ENCODE results near the gene BBOX1.

The BBOX1 gene

DNA sequence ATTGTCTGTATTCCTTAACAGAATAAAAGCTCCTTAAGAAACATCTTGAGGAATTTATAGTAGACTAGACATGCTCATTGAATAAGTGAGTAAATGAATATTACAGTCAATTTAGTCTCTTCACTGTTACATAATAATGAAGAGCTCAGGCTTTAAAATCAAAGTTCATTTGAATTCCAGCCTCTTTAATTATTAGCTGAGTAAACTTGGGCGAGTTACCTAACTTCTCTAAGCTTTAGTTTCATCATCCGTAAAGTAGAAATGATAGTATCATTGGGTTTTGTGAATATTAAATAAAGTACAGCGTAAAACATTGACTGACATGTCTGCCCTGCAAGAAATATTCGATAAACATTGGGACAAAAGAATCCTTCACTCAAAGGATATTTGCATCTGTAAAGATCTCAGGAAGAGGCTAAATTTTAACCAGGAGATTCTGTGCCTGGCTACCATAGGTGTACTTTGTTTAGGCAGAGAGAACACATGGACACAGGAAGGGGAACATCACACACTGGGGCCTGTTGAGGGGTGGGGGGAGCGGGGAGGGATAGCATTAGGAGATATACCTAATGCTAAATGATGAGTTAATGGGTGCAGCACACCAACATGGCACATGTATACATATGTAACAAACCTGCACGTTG is 15.2 kb upstream of the BBOX1 start:
- FAIRE-seq (no peak), DNase-seq (ENCODE audit: low spot score) (no peak)

DNA sequence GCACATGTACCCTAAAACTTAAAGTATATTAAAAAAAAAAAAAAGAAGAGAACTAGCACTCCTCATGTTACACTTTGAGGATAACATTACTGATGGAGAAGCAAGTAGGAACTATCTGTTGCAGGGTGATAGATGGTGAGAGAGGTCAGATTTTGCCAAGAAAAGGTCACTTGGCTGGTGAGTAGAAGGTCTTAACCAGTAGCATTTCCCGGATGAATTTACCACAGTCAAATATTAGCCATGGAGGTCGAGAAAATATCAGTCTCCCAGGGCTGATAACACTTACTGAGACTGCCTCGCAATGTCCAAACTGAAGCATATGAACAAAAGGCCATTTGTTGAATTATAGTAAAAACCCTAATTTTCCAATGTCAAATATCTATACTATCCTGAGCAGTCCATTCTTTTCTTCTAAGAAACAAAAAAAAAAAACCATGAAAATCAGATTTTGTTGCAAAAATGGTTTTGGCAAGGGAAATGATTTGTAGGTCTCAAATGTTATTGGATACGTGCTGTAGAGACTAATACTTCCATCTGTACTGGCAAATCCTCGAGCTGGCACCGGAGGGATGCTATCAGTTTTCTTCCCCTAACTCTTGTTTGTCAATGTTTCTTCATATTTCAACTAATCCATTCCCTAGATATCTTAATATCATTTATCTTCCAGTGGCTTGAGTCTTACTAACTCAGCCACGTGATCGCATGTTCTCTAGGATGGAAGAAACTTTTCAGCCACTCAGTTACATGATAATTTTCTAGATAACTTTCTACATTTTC is 14.5 kb upstream of the BBOX1 start:
- FAIRE-seq (no peak), DNase-seq (ENCODE audit: low spot score) (no peak)

DNA sequence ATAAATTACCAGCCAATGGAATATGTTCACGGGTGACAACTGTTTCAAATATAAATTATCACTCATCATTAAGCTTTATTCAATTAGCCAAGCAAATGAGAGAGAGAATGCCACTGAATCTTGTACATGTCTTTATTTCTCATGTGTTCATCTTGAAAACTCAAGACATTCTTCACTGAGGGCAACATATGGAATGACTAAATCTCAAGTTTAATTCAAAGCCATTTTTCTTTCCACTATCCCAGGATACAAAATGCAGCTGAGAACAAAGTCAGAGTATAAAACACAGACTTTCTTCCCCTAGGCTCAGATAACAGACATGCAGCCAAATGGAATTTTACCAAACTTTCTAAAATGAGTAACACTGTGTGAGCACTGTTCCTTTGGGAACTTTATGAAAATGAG is 12.1 kb upstream of the BBOX1 start:
- no peak for DNase-seq (ENCODE audit: low spot score)
- no peak for FAIRE-seq

DNA sequence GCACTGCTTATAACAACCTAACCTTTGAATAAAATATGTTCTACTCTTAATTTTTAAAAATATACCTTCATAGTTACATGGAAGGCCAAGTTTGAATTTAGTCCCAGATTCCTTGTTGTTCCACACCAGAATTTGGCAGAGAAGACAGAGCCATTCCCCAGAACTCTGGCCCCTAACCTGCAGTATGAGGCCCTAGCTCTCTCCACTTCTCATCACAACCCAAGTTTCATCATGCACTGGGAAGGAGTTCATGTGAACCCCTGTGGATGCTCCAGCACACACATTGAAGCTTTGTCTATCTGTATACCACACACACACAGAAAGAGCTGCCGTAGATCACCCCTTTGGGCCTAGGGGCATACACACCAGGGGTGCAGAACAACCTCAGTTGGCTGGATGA is 10.6 kb upstream of the BBOX1 start:
- no peak for FAIRE-seq
- no peak for DNase-seq (ENCODE audit: low spot score)

DNA sequence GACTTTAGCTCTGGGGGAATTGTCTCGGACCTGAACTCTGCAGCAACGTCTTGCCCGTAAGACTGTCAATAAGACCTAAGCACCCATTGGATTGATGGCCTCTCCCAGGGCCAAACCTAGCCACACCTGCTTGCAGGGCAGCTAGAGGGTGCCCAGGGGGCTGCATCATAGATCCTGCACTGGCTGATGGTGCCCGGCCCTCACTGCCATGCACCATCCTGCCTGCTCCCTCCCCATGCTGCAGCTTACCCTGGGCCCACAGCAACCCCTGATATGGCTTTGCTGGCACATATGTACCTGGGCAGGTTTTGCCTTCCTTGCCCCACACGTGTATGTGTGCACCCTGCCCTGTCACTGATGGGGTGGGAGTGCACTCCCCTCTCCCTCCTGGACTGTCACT is 8.9 kb upstream of the BBOX1 start:
- DNase-seq (ENCODE audit: low spot score) (no peak), FAIRE-seq (no peak)

DNA sequence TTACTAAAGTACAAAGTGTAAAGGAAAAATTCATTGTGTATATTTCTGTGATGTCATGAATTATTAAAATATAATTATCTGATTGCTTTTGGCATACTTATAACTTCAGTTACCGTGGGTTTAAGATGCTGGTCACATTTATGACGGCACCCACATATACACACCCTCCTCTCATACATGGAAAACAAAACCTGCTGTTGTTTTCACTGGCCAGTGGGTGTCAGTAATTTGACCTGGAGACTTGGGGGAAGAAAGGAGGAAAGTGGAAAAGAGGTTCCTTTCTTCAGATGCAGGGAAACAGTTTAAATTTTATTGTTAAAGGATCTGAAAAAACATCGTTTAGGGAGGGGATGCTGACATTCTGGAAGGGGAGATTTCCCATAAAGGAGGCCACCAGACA is 742 bp upstream of the BBOX1 start:
- FAIRE-seq, result no peak
- DNase-seq (ENCODE audit: low spot score), result no peak

DNA sequence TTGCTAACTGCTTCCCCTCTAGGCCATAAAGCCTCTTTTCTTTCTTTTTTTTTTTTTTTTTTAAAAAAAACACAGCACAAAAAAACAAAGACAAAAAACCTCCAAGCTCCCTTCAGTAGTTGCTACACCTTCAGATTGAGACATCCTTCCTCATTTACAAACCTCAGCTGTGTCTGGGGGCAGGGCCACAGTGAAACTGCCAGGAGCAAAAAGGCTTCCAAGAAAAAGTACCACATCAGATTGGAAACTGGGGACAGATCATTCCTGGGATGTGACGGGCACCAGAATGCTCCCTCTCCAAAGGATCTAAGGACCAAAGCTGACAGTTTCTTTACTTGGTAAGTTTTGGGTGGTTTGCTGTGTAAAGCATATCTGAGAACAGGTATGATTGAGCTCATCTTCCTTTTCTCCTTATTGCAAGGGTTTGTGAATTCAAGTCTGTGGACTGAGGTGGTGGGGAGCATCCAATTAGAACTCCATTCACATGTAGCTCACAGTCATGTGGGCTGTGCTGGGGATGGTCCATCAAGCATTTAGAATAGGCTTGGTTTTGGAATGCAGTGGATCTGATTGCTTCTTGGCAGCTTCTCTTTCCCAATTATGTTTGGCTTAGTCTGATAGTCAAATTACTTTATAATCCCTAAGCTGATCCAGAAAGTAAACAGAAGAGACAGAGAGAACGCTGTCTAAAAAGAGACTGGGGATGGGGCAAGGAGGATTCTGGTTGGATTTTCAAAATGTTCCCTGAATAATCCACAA is 705 bp downstream of the BBOX1 start:
- FAIRE-seq (no peak), DNase-seq (ENCODE audit: low spot score) (no peak)

DNA sequence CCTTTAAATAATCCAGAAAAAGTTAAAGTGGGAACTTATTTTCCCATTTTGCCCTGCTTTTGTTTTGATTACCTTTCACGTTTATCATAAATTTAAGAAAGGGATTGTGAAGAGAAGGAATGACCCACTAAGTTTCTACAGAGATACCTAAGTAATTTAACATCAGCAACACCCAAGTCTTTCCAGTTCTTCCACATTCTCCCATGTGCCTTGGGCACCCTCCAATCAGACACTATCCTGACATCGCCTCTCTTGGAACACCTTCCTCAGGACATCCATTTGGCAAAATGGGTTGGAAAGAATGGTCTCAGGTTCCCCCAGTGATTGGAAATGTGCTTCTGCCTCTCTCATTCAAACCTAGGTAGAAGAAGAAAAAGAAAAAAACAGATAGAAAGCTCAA is 6.3 kb downstream of the BBOX1 start:
- no peak for FAIRE-seq
- DNase-seq (ENCODE audit: low spot score), result no peak

DNA sequence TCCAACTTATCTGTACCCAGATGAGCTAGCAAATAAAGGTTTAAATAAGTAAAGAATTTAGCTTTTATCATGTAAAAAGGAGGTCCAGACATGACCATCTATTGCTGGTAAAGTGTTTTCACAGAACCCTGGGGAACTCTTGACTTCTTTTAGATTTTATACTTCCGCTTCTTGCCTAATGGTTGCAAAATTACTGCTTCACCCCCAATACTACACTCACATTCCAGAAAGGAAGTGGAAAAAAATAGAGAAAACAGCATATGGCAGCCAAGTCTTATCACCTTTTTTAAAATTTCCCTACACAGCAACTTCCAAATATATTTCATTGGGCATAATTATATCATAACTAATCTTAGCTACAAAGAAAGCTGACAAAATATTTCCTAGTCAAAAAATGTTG is 12.1 kb downstream of the BBOX1 start:
- DNase-seq (ENCODE audit: low spot score) (no peak), FAIRE-seq (no peak)

DNA sequence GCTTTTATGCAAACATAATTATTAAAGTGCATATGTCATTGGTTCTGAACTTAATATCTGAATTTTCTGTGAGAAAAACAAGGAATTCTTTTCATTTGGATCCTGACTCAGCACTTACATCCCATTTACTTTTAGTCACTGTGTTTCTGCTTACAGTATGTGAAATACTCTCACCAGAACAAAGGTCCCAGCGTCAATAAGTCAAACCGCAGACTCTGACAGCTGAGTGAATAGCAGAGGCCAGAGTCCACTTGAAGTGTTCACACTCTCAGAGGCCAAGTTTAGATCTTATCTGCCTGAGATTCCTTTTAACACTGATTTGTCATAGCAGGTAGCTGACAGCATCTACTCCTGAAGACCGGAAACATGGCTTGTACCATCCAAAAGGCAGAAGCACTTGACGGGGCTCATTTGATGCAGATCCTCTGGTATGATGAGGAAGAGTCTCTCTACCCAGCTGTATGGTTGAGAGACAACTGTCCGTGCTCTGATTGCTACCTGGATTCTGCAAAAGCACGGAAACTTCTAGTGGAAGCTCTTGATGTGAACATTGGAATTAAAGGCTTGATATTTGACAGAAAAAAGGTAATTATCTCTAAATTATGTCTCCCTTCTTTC is 14.6 kb downstream of the BBOX1 start:
- DNase-seq (ENCODE audit: low spot score) (peak; percentile 26), FAIRE-seq (no peak)

DNA sequence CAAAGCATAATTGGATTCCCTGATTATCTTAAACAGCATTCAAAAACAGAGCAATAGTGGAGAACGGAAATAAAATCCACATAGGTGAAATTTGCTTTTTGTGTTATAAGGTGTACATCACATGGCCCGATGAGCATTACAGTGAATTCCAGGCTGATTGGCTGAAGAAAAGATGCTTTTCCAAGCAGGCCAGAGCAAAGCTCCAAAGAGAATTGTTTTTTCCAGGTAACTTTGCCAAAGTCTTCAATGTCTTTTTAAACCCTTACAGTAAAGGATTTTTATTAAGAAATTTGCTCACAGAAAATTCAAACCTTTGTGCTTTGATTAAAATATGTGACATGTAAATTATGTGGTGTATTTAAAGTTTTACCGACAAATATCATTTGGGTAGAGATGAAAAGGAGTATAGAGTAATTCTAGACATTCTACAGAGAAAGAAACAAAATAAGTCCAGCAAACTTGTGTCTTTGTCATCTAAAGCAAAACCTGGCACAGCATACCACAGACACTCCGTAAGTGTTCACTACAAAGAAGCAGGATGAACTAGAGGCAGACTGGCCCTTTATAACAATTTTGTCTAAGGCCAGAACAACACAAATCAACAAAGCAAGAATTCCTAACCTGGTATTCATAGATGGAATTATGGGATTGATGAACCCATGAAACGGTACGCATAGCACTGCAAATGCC is 16.6 kb downstream of the BBOX1 start:
- DNase-seq (ENCODE audit: low spot score), result no peak
- FAIRE-seq, result no peak

DNA sequence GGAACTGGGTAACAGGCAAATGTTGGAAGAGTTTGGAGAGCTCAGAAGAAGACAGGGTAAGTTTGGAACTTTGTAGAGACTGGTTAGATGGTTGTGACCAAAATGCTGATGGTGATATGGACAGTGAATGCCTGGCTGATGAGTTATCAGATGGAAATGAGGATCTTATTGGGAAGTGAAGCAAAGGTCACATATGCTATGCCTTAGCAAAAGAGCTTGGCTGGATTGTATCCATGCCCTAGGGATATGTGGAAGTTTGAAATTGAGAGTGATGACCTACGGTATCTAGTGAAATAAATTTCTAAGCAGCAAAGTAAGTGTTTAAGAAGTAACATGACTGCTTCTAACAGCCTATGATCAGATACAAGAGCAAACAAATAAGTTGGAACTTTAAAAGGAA is 17.8 kb downstream of the BBOX1 start:
- no peak for FAIRE-seq
- no peak for DNase-seq (ENCODE audit: low spot score)

DNA sequence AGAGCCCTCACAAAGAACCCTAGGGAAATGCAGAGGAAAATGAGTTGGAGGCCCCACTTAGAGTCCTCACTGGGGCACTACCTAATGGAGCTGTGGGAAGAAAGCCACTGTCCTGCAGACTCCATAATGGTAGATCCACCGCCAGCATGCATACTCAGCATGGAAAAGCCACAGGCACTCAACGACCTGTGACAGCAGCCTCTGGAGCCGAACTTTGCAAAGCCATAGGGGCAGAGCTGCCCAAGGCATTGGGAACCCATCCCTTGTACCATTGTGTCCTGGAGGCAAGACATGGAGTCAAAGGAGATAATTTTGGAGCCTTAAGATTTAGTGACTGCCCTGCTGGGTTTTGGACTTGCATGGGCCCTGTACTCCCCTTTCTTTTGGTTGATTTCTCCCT is 18.8 kb downstream of the BBOX1 start:
- FAIRE-seq, result no peak
- DNase-seq (ENCODE audit: low spot score), result no peak

DNA sequence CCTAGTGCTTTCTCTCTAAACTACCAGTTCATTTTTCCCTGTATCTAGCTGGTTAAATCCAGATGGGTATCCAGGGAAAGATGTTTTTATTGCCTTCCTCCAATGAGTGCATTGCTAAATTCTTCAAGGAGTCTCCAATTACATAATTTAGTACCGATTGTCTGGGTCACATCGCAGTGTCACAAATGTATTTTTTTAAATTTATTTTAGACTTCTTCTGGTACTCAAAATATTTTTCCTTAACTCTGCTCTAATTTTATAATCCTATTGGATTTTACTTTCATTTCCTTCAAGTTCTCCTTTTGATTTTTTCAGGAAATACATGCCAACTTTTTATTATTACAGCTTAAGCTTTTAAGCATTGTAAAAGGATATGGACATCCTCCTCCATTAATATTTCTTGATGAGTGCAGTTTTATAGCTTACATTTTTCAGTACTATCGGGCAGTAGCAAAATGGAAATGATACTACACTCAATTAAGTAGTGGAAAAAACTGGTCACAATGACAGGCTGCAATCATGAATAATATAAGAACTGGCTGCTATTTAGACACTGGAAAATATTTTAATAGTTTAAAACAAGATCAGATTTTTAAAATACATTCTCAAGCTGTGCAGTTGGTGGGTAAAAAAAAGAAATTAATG is 20.3 kb downstream of the BBOX1 start:
- FAIRE-seq, result no peak
- DNase-seq (ENCODE audit: low spot score), result no peak

DNA sequence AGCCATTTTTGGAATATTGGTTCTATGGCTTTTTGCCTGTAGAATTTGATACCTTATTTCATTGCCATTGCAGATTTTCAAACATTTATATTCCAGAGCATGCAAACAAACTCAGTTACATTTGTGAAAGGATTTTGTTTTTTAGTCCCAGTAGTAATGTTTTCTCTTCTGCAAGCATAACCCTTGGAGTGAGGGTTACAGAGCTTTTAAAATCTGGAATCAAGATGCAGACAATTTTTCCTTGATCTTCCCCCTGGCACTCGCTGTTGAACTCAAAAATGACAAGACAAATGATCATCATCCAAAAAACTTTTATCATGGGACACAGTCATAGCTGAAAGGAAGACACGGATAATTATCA is 20.8 kb downstream of the BBOX1 start:
- DNase-seq (ENCODE audit: low spot score) (no peak), FAIRE-seq (no peak)

DNA sequence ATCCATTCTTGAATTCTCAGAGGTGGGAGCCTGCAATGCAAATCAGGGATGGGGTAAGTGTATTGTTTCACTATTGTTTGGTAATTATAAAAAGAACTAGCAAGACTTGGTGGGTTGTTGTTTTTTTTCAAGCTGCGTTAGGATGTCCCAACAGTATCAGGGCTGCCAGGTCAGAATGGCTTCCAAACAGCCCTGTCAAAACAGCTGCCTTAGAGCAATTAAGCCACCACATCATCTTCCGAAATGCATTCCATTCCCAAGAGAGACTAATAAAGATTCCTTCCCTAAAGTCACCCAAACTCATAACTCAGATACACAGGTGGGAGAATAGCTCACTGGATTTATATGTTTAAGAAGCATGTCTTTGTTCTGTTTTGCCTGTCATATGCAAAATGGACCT is 23.5 kb downstream of the BBOX1 start:
- DNase-seq (ENCODE audit: low spot score), result no peak
- FAIRE-seq, result no peak

DNA sequence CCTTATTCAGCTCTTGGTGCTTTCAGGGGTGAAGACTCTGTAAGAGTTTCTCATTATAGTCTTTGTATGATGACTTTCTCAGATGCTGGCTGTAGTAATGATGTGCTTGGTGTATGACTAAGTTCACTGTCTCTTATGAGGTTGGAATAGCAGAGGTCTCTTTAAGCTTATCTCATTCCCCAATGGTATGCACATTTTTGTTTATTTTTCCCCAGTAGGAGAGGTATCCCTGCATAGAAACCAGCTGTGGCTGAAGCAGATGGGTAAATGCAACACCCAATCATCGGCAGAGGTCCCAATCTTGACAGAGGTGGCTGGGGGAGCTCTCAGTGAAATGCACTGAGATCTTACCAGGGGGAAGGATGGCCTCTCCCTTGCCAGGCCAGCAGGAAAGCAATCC is 34.6 kb downstream of the BBOX1 start:
- FAIRE-seq, result no peak

DNA sequence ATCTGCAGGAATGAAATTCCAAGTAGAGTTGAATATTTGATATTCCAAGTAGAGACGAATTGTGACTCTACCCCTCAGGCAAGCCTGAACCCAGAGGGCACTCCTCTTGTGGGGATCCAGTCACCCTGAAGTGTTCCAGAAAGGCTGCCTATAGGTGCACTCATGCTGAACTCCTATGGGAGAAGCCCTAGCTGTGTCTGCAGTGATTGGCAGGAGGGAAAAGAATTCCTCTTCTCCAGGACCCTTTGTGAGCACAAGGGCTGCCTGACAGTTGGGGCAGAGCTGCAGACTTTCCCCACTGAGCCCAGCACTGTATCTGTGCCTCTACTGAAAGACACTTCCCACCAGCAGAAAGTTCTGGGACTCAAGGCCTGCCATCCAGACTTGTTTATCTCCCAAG is 35.0 kb downstream of the BBOX1 start:
- DNase-seq (ENCODE audit: low spot score) (no peak), FAIRE-seq (no peak)

More for the DNA sequence above, 34.6 kb downstream of the BBOX1 start:
- no peak for DNase-seq (ENCODE audit: low spot score)

DNA sequence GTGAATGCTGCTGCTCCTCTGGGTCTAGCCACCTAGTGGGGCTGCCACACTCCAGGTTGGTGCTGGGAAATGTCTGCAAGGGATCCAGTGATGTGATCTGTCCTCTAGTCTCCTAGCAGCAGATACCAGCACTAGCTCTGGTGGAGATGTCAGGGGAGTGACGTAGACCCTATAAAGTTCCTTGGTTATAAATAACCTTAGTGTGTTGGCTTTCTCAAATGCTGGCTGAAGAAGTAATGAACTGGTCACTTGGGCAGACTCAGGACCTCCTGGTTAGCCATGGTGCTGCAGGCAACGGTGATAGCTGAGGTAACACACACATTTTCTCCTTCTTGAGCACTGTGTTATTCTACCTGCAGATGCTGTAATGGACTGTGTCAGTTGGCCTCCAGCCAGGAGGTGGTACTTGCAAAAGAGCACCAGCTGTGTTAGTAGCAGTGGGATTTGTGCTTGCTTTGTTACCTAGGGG is 35.5 kb downstream of the BBOX1 start:
- no peak for FAIRE-seq
- DNase-seq (ENCODE audit: low spot score), result no peak

DNA sequence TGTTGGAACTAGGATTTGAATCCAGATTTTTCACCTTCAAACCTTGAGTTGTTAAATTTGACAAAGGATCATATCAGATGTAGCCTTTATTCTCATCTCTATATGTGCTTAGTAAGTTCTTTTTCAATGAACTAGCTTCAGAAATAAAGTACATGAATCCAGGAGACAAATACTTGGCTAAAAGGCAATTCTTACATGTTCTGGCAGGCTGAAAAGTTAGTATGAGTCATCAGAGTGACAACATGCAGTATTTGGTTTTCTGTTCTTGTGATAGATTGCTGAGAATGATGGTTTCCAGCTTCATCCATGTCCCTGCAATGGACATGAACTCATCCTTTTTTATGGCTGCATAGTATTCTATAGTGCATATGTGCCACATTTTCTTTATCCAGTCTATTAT is 40.4 kb downstream of the BBOX1 start:
- no peak for FAIRE-seq

DNA sequence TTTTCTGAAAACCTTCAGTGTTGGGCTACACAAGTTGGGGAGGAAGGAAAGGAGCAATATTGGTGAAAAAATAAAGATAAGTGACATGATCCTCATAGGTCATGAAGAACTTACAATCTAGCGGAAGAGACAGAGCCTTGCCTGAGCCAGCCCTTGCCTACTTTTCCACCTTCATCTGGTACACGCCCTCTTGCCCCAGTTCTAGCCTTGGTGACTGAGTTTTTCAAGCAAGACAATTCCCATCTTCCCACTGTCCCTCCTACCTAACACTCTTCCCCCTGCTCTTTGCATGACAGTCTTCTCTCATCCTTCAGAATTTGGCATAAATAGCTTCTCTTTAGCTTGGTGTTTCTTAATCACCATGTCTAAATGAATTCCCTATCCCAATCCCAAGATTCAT is 42.6 kb downstream of the BBOX1 start:
- FAIRE-seq (no peak), DNase-seq (ENCODE audit: low spot score) (no peak)

More for the DNA sequence above, 40.4 kb downstream of the BBOX1 start:
- no peak for DNase-seq (ENCODE audit: low spot score)

Data from urothelium cell line (cell line).